ENCODE results near the gene PACRG. TPM values are rescaled to one million over a fixed set of nuclear protein-coding genes. Genes with fewer than 3 reads are reported as not detected.

The PACRG gene
- total RNA-seq, 4 donors from 2014 or later: 0.95 to 1.3 TPM; not detected in 2

DNA sequence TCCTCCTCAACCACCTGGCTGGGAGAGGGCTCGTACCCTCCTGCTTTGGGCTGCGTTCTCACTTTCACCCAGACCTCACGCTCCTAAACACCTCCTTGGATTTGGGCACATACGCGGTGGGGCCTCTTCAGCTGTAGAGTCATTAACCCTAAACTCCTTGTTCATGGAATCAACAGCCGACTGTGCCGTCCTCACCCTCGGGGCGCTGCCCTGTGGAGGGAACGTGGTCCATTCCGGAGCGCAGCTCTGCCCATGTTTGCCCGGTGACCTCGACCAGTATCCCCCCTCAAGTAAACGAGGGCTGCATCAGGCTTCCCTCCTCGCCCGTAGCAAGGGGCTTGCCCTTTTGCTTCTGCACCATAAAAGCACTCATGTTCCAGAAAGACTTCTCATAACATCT, 512.8 kb downstream of the PACRG start:
- no peak for DNase-seq

DNA sequence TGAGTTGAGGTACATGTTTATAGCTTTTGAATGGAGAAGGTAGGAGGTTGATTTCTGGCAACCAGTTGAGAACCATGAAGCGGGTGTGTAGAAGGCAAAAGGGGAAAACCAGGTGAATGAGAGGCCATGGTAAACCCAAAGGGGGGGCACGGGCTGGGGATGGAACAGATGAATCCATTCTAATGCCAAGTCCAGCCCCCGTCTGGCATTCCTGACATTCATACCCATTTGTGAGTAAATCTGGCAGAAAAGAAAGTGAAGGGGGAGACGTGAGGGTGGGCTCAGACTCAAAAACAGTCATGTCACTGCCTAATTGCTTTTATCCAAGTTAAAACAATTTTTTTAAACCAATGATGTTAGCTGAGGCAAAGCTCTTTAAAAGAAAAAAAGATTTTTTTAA, 513.9 kb downstream of the PACRG start:
- no peak for TF ChIP-seq POLR2A (IDR thresholded peaks at IDR 0.05)
- TF ChIP-seq CTCF (IDR thresholded peaks at IDR 0.05): no peak
- Histone ChIP-seq H3K27ac (no peak overlapping the region), H3K4me1 (no peaks in the 10 kb centered on the region), H3K27me3 (no peaks in the 10 kb centered on the region), H3K36me3 (no peaks in the 10 kb centered on the region), H3K4me3 (no peak overlapping the region), H3K9me3 (no peaks in the 10 kb centered on the region)
- intact Hi-C loops (cut with DNase I): no loop called here
- no peak for DNase-seq
- WGBS, 2 donors: 62 to 63% methylated on average over 4 of the region's 4 CpGs

More for the DNA sequence above, 512.8 kb downstream of the PACRG start:
- Histone ChIP-seq H3K4me3 (no peak overlapping the region), H3K36me3 (no peaks in the 10 kb centered on the region), H3K27ac (no peak overlapping the region), H3K4me1 (no peaks in the 10 kb centered on the region), H3K27me3 (no peaks in the 10 kb centered on the region), H3K9me3 (no peaks in the 10 kb centered on the region)
- WGBS, 2 donors: 89 to 90% methylated on average over 17 of the region's 17 CpGs
- no peak for TF ChIP-seq POLR2A (IDR thresholded peaks at IDR 0.05)
- no peak for TF ChIP-seq CTCF (IDR thresholded peaks at IDR 0.05)
- intact Hi-C loops (cut with DNase I): no loop called here

GRCh38 chr6:163243083-163243482, 515.3 kb downstream of the PACRG start:
- Histone ChIP-seq H3K36me3 (no peaks in the 10 kb centered on the region), H3K27me3 (no peaks in the 10 kb centered on the region), H3K4me1 (no peaks in the 10 kb centered on the region), H3K4me3 (no peak overlapping the region), H3K9me3 (no peaks in the 10 kb centered on the region), H3K27ac (no peak overlapping the region)
- DNase-seq: no peak
- TF ChIP-seq POLR2A (IDR thresholded peaks at IDR 0.05) (no peak), CTCF (IDR thresholded peaks at IDR 0.05) (no peak)
- intact Hi-C loops (cut with DNase I): no loop called here
- 89 to 94% methylated on average over 6 to 8 of the region's 8 CpGs for WGBS, 2 donors

DNA sequence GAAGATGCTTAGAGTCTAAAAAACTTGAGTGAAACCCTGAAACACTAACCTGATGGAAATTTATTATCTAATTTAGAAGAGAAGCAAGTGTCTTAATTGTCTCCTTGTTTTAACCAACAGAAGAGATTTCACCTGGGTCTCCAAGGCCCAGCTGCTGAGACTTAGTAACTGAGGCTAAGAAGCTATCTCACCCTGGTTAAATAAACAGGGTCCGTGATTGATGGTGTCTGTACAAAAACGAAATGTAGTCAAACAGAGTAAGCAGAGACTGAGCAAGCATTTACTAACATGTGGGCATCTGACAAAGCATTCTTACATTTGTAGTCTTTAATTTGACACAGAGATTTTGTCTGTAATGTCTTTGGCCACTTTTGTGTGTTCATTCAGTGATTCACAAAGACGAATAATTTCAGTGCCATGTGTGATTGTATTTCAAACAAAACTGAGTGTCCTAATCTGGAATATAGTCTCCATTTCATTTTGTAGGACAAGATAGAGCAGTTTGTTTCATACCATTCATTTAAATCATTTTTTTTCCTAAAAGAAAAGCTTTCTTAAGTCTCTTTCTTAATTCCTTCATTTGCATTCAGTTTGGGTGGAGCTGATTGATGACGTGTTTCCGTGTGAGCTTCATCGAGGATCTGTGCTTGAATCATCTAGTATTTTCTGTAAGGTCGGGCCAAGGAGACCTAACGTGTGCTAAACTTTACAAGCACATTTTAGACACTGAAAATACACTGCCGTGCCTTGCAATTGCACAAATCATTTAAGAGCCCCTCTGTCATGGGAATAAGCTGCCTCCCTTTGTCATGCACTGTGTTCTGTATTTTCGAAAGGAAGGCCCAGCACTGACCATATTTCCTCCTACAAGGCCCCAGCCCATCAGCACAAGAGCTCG, 516.2 kb downstream of the PACRG start:
- TF ChIP-seq CTCF (IDR thresholded peaks at IDR 0.05) (no peak), POLR2A (IDR thresholded peaks at IDR 0.05) (no peak)
- H3K36me3 ChIP-seq: no peaks in the 10 kb centered on the region
- no peaks in the 10 kb centered on the region for H3K4me1 ChIP-seq
- WGBS, 2 donors: 62 to 70% methylated on average over 11 of the region's 11 CpGs
- H3K27ac ChIP-seq: no peak overlapping the region
- no peaks in the 10 kb centered on the region for H3K27me3 ChIP-seq
- no peak for DNase-seq
- no peak overlapping the region for H3K4me3 ChIP-seq
- intact Hi-C loops (cut with DNase I): no loop called here
- H3K9me3 ChIP-seq: no peaks in the 10 kb centered on the region

DNA sequence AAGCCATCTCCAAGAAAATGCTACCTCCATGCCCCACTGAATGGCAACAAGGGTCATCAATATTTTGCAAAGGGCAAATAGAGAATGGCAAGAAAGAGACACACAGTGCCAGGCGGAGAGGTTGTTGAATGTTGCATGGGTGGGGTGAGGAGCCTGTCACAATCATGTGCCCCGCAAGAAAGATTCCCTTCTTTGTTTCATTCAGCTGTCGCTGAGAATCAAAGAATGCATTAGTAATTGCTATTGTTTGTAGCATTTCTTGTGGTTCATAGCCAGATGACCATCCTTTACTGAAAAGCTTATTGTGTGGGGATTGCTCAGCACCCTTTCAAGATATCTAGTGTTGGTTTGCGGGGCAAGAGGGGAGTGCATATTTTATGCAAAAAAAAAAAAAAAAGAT, 520.3 kb downstream of the PACRG start:
- Histone ChIP-seq H3K4me3 (no peak overlapping the region), H3K36me3 (no peaks in the 10 kb centered on the region), H3K4me1 (no peaks in the 10 kb centered on the region), H3K9me3 (no peaks in the 10 kb centered on the region), H3K27ac (no peak overlapping the region), H3K27me3 (no peaks in the 10 kb centered on the region)
- WGBS, 2 donors: 80 to 87% methylated on average over 3 to 4 of the region's 4 CpGs
- intact Hi-C loops (cut with DNase I): no loop called here
- no peak for DNase-seq
- TF ChIP-seq POLR2A (IDR thresholded peaks at IDR 0.05) (no peak), CTCF (IDR thresholded peaks at IDR 0.05) (no peak)
